Stimulated activated CD8-positive, alpha-beta memory T cell treated with anti-CD3 and anti-CD28 coated beads, Interleukin-4, amount 100 ng/mL, for 24 hours (primary cell): ENCODE measurements around the gene EEF1G.
"Not testable (repeated sequence)": the region's sequence is repeated elsewhere in the genome, so short reads cannot be mapped to it uniquely, and the experiment has no call there.

ENCODE experiments used
- DNase-seq: peaks from one replicate; pipeline ENCODE4 v3.0.0-alpha.2; 2020; ENCODE audit warnings: low read depth

Gene EEF1G

DNA sequence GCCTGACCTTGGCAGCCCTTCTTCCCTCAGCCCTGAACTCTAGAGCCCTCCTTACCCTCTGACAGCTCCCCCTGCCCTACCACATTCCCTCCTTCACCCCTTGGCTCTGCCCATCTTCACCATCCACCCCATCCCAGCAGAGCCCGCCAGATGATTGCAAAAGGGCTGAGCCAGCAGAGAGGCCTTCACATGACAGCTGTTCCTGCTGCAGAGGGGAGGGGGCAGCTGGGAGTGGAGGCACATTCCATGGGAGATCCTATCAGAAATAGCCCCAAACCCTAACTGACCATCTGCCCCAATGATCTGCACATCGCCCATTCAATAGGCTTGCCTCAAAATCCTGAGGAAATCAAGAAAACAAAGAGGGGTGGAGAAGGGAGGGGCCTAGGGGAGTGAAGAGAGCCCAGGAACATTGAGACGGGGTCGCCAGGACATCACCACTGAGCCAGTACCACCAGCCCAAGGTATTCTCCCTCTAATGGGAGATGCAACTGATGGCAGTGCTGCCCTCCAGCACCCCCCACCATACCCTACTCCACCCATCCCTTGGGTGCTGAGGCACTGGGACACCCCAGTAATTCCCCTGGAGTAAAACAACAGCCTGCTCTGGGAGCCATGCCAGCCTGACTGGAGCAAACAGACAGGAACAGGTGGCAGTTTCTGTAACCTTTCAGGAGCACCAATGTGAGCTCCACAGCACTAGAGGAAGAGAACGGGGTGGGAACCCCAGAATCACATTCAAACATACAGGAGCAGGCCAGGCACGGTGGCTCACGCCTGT lies 19.1 kb downstream of the EEF1G start:
- no peak for DNase-seq

- DNase-seq, result no peak
Observed at GRCh38 chr11:62553839-62554361, 19.8 kb downstream of the EEF1G start.

DNA sequence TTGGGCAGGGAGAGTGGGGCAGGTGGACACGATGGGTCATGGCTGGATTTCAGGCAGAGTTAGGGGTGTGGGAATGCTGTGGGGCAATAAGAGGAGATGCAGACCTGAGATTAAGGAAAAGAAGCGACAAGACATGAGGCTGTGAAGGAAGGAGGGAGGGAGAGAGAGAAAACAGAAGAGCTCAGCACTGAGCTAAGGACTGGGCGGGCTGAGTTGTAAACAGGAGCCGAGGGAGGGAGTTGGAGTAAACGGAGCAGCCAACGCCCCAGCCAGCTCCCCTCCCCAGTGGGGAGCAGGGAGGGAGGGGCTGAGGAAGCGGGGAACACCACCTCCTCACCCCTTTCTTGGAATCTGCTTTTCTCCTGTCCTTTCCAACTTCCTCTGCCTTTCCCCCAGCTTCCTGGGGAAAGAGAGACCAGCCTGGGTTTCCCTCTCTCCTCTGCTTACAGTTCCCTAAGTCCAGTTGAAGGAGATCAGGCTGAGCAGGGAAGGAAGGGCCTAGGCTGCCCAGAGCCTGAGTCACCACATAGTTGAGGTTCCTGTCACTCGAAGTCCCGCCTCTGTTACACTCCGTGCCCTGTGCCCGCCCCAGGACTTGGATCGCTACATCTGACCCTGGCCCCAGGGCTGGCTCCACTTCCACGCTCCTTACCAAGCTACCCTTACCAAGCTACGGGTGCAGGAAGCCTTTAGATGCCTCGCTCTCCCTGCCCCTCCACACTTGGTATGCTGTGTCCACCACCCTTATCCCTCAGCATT lies 20.4 kb downstream of the EEF1G start:
- no peak for DNase-seq

DNA sequence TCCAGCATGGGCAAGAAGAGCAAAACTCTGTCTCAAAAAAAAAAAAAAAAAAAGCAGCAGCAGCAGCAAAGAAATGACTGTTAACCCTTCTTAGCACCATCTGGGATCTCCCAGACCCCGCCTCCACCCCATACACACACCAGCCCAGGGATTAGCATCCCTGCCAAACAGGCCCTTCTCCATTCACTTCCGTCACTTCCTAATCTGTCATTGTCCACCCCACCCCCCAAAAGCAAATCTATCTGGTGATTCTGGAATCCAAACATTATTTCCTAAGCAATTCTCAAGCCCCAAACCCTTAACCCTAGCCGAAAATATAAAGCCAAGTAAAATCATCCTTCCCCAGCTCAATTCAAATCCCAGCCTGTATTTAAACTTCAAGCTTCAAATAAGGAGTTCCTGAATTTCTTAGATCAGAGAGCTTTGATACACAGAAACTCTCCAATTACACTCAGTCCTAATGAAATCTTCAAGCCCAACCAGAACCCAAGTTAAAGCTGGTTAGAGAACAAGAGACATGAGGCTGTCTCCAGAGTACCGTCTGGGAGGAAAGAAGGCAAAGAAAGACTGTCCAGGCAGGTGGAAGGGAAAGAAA lies 21.1 kb downstream of the EEF1G start:
- no peak for DNase-seq

GRCh38 chr11:62550478-62550877 lies 23.2 kb downstream of the EEF1G start:
- not testable (repeated sequence) for DNase-seq

DNA sequence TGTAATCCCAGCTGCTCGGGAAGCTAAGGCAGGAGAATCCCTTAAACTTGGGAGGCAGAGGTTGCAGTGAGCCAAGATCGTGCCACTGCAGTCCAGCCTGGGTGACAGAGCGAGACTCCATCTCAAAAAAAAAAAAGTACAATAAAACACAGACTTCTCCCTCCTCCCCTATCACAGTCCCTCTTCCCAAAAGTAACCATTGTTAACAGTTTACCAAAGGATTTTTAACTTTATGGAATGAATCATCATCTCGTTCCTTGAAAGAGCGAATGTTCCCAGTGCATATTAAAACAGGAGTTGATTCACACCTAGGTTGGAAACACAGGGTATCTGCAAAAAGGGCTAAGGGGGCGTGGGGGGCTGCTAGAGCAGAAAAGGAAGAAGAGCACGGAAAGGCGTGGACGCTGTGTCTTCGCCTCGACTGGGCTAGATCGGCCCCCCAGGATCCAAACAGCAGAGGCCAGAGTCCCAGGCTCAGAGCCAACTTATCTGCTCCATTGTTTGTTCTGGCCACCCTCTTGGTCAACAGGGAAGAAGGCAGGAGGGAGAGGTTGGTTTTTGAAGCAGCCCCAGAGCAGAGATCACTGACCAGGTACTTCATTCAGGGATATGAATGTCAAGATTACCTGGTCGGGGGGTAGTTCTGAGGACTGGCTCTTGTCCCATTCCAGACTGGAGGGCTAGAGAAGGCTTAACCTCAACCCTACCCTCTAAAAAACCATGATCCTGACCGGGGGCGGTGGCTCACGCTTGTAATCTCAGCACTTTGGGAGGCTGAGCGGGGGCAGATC lies 25.0 kb downstream of the EEF1G start:
- DNase-seq, result no peak

- no peak for DNase-seq
Observed at GRCh38 chr11:62547691-62548281, 25.9 kb downstream of the EEF1G start.

GRCh38 chr11:62546929-62547625 lies 26.6 kb downstream of the EEF1G start:
- no peak for DNase-seq

- peak; percentile 60 for DNase-seq
Observed at GRCh38 chr11:62546244-62546928, 27.3 kb downstream of the EEF1G start, which contains the start of gene AHNAK. Gene AHNAK, minus strand, starts transcription at chr11:62546806. Its CDS starts 10,708 bp downstream, at chr11:62536098.

GRCh38 chr11:62545437-62546243 lies 28.1 kb downstream of the EEF1G start:
- DNase-seq, result no peak

- no peak for DNase-seq
Observed at GRCh38 chr11:62544581-62545436, 28.9 kb downstream of the EEF1G start.

DNA sequence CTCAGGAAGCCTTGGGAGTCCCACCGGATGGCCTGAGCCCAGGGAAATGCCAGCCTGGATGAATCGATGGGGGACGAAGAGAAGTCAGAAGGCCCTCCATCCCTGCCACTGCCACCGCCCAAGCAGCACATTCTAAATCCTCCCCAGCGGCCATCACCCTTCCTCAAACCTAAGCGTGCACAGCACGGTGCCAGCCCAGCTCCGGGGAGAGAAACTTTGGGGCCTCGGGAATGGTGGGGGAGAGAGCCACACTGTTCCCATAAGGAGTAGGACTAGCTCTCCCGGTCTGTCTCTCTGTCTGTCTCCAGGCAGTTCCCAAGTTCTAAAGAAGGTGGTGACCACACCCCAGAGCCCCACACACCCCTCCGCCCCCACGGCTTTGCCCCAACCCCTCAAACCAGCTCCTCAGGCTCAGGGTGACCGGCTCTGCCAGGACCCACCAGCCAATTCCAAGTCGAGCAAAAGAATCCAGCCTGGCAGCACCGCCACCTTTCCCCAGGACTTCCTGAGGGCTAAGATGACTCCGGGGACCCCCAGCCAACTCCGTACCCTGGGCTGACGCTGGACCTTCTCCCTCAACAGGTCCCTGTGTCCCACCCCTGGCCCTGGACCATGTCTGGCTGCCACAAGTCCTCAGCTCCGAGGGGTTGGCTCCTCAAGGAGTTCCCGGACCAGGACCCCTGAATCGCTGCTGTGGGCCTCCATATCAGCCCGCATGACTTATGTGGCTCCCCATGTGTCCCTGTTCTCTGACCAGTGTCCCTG lies 29.8 kb downstream of the EEF1G start:
- DNase-seq, result no peak

GRCh38 chr11:62542750-62543567 lies 30.7 kb downstream of the EEF1G start:
- peak; percentile 60 for DNase-seq

DNA sequence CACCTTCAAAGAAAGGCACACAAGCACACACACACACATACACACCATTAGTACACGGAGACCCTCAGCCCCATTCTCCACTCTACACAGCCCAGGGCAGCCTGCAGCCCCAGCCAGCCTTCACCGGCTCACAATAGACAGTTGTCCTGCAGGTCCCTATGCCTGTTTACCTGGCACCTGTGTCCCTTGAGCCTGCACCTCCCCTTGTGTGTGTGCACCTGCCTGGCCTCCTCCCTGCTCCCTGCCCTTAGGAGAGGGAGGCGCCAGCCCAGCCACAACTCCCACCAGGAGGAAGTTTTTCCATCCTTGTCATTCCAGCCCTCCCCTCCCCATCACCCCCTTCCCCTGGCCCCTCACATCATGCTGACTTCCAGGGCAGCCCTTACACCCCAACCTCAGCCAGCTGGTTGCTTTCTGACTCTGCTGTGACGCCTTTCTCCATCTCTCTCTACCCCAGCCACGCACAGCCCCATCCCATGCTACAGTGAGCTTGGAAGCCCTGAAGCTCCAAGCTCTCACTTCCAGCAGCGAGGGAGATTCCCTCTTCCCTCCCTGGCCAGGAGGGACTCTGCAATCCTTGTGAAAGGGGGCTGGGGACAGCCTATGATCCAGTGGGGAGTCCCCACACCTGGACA lies 31.5 kb downstream of the EEF1G start:
- no peak for DNase-seq

DNA sequence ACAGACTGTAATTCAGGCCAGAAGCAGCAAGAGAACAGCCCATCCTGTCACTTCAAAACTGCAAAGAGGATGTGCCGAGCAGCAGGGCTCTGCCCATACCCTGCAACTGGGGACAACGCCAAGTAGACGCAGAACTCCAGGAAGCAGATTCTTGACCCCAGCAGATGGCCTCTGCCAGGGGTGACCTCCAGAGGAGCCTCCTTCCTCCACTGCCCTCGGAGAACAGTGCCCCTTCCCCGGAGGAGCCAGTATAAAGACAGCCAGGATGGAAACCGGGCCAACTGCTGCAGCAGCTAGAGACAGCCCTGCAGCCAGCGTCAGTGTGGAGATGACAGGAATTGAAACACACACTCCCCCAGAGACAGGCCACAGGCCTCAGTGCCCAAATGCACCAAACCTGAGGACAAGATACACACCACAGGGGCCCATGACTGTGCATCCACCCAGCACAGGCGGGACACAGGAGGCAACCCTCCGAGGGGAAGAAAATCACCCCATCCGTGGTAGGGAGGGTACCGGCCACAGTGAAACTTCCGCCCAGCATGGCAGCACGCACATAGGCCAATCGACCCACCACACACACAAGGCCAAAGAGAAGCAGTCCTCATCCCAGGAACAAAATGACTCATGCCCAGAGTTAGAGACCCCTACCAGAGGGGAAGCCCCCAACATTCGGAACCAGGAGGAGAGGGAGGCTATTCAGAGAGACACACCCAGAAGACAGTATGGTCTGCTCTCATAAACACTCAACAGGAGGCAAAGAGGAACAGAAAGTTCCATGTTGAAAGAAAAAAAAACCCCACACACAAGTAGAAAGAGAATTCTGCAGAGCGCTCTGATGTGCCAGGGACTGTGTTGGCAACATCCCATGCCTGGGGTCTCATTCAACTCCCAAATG lies 32.6 kb downstream of the EEF1G start:
- DNase-seq, result no peak
